K562 (cell line): ENCODE measurements around the gene ADAM8. TPM values are rescaled to one million over a fixed set of nuclear protein-coding genes. Genes with fewer than 3 reads are reported as not detected.

Source experiments
- BHLHE40 ChIP-seq: IDR thresholded peaks from 2 replicates; pipeline ENCODE4 v1.6.1; 2011; ENCODE audit warnings: low read length, improper control_type of control experiment
- BRD4 ChIP-seq: fragments of 200-600 bp; sonication (generic); IDR thresholded peaks from 2 replicates; pipeline ENCODE4 v1.6.1; 2017; ENCODE audit warnings: inconsistent platforms
- CBX2 ChIP-seq: fragments of 200-600 bp; sonication (generic); IDR thresholded peaks from one replicate; pipeline ENCODE4 v1.6.1; 2012; ENCODE audit warnings: mild to moderate bottlenecking, low read length, inconsistent platforms; ENCODE audit not compliant: insufficient read depth, poor library complexity, severe bottlenecking
- DPF2 ChIP-seq: fragments of 450-650 bp; IDR thresholded peaks from 2 replicates; pipeline ENCODE4 v1.6.1; 2016
- ETS1 ChIP-seq: conservative IDR thresholded peaks from 2 replicates; pipeline ENCODE4 v1.6.1; 2011; ENCODE audit warnings: low read depth, mild to moderate bottlenecking, low read length; ENCODE audit not compliant: control insufficient read depth
- FOXP4 ChIP-seq: sonication (generic); formaldehyde crosslinking; IDR thresholded peaks from 2 replicates; pipeline ENCODE4 v1.8.0; 2022; ENCODE audit warnings: mild to moderate bottlenecking, missing genetic modification reagents, borderline replicate concordance
- GTF2B ChIP-seq: IDR thresholded peaks from 2 replicates; pipeline ENCODE4 v1.6.1; 2011; ENCODE audit not compliant: insufficient read length; ENCODE audit errors: extremely low read depth
- MITF ChIP-seq: IDR thresholded peaks from 2 replicates; pipeline ENCODE4 v1.6.1; 2014; ENCODE audit warnings: antibody characterized with exemption
- MYBL2 ChIP-seq, 2 experiments: fragments of 450-650 bp in 1 of 2; sonication (generic) in 1 of 2; formaldehyde crosslinking in 1 of 2; IDR thresholded peaks; 2 replicates each; pipeline versions ENCODE4 v1.6.1 to v1.8.1; 2017 to 2022; ENCODE audit warnings: borderline replicate concordance in 1 of 2, inconsistent platforms in 1 of 2, low read depth in 1 of 2, mild to moderate bottlenecking in 1 of 2, missing genetic modification reagents in 1 of 2, moderate library complexity in 1 of 2
- SP1 ChIP-seq: sonication (generic); formaldehyde crosslinking; IDR thresholded peaks from 2 replicates; pipeline ENCODE4 v1.8.1; 2022; ENCODE audit warnings: mild to moderate bottlenecking, missing genetic modification reagents
- SUPT5H ChIP-seq: fragments of 450-650 bp; IDR thresholded peaks from 2 replicates; pipeline ENCODE4 v1.6.1; 2016
- TFAP4 ChIP-seq: sonication (generic); formaldehyde crosslinking; IDR thresholded peaks from 2 replicates; pipeline ENCODE4 v1.8.0; 2022; ENCODE audit warnings: missing genetic modification reagents, mild to moderate bottlenecking, moderate library complexity, borderline replicate concordance
- ZNF212 ChIP-seq: fragments of 450-650 bp; formaldehyde crosslinking; IDR thresholded peaks from 2 replicates; pipeline ENCODE4 v1.4.0; 2020; ENCODE audit warnings: mild to moderate bottlenecking
- ZNF263 ChIP-seq: sonication (generic); formaldehyde crosslinking; IDR thresholded peaks from 2 replicates; pipeline ENCODE4 v1.8.0; 2022; ENCODE audit warnings: mild to moderate bottlenecking, missing genetic modification reagents, borderline replicate concordance
- ZNF512 ChIP-seq: IDR thresholded peaks from 2 replicates; pipeline ENCODE4 v1.6.1; 2016; ENCODE audit warnings: missing genetic modification characterization, missing compliant biosample characterization
- ZNF57 ChIP-seq: fragments of 450-650 bp; formaldehyde crosslinking; IDR thresholded peaks from 2 replicates; pipeline ENCODE4 v1.4.0; 2020; ENCODE audit warnings: mild to moderate bottlenecking, moderate library complexity
- ZNF644 ChIP-seq: fragments of 200-800 bp; sonication (Bioruptor generic); IDR thresholded peaks from 2 replicates; pipeline ENCODE4 v1.6.1; 2016; ENCODE audit warnings: low read depth, missing genetic modification characterization, missing compliant biosample characterization
- polyA plus RNA-seq, 8 experiments: library from polyadenylated mRNA; depleted of rRNA in 4 of 8; stranded (reverse) in 5 of 8; unstranded in 3 of 8; fragments of >200 nt; fragmentation: Nextera tagmentation in 2 of 8; fragmentation: Illumina TruSeq in 1 of 8; extraction: Ambion mirVana in 2 of 8; extraction: Trizol in 1 of 8; gene quantifications; 2 replicates each; pipeline versions ENCODE4 v1.2.1 to v1.2.3, GENCODE V29; 2011 to 2014; ENCODE audit warnings: inconsistent platforms in 1 of 8, missing spikeins in 1 of 8
- total RNA-seq, 7 experiments: library from RNA; depleted of rRNA in 6 of 7; stranded (reverse); fragments of >200 nt in 6 of 7; fragmentation: Illumina TruSeq in 2 of 7; extraction: Trizol in 2 of 7; gene quantifications; 2 replicates each; pipeline versions ENCODE4 v1.2.1 to v1.2.3, GENCODE V29; 2011 to 2021; ENCODE audit warnings: low replicate concordance in 1 of 7

The ADAM8 gene
- total and polyA plus RNA-seq, 9 of the 15 experiments (the other 6 are each of a cell fraction or from before 2014, with no cell fraction given) = 0.07 to 7.0 (median 1.1) TPM

GRCh38 chr10:133257489-133258065 lies 19.1 kb downstream of the ADAM8 start (continued):
- TF ChIP-seq CBX2 (no peak), SUPT5H (0 out of 2 replicates have a peak, but pooled peaks have one; percentile 33), ZNF57 (no peak), DPF2 (no peak), MITF (no peak), MYBL2 (IDR thresholded peaks at IDR 0.05; ENCODE audit: low read depth) (no peak), MYBL2 (CRISPR knock-in tag; IDR thresholded peaks at IDR 0.05; ENCODE audit: borderline replicate concordance) (no peak), TFAP4 (CRISPR knock-in tag) (peak; percentile 75), BHLHE40 (no peak), GTF2B (no peak), ZNF263 (peak; percentile 92), ZNF212 (CRISPR knock-in tag) (no peak), FOXP4 (no peak), ETS1 (no peak), SP1 (CRISPR knock-in tag) (0 out of 2 replicates have a peak, but pooled peaks have one; percentile 53), BRD4 (no peak), ZNF512 (tag) (no peak), ZNF644 (tag) (no peak)
